ENCODE results near the gene YJEFN3. TPM values are rescaled to one million over a fixed set of nuclear protein-coding genes. Genes with fewer than 3 reads are reported as not detected.

Gene YJEFN3
- total and polyA plus RNA-seq, 8 donors = 0.43 to 117 (median 3.3) TPM

GRCh38 chr19:19539698-19540063, 11.0 kb downstream of the YJEFN3 start:
- intact Hi-C loops (cut with DNase I; ENCODE audit: low total_unique reads) = loop anchor here (5.0 to 10.0 kb wide), 2 partner anchors 103 to 415 kb away; partner anchors contain the start of gene GMIP
- H3K27ac ChIP-seq = no peak overlapping the region
- peaks cover 0 to 6% (median 2%) of the 10 kb centered on the region in 4 donors for H3K36me3 ChIP-seq
- TF ChIP-seq CTCF (IDR thresholded peaks at IDR 0.05) = no peak
- TF ChIP-seq POLR2A (IDR thresholded peaks at IDR 0.05) = no peak
- no peak for TF ChIP-seq EP300 (IDR thresholded peaks at IDR 0.05)
- TF ChIP-seq POLR2AphosphoS5 (IDR thresholded peaks at IDR 0.05) = no peak
- WGBS, 5 donors = 32 to 39% (median 36%) methylated on average over 8 to 19 of the region's 19 CpGs
- H3K9me3 ChIP-seq = peaks cover 0 to 9% (median 0%) of the 10 kb centered on the region in 4 donors
- no peak overlapping the region for H3K4me3 ChIP-seq
- no peak for DNase-seq
- H3K27me3 ChIP-seq = peaks cover 16 to 90% (median 54%) of the 10 kb centered on the region in 3 donors
- H3K4me1 ChIP-seq = peaks cover 24 to 47% (median 42%) of the 10 kb centered on the region in 4 donors

GRCh38 chr19:19540064-19540714, 11.5 kb downstream of the YJEFN3 start:
- peaks cover 0 to 9% (median 0%) of the 10 kb centered on the region in 4 donors for H3K9me3 ChIP-seq
- H3K4me3 ChIP-seq = peak overlapping the region; percentile 23 to 42 (median 25)
- peaks cover 16 to 95% (median 54%) of the 10 kb centered on the region in 3 donors for H3K27me3 ChIP-seq
- H3K27ac ChIP-seq = no peak overlapping the region
- peak; percentile 69 to 92 for DNase-seq
- intact Hi-C loops (cut with DNase I; ENCODE audit: low total_unique reads) = no loop called here
- 16 to 32% (median 19%) methylated on average over 52 to 74 of the region's 74 CpGs for WGBS, 5 donors
- TF ChIP-seq POLR2AphosphoS5 (IDR thresholded peaks at IDR 0.05) = no peak
- peaks cover 0 to 6% (median 2%) of the 10 kb centered on the region in 4 donors for H3K36me3 ChIP-seq
- H3K4me1 ChIP-seq = peaks cover 24 to 47% (median 42%) of the 10 kb centered on the region in 4 donors

GRCh38 chr19:19540715-19541515, 12.2 kb downstream of the YJEFN3 start:
- H3K9me3 ChIP-seq = peaks cover 0 to 9% (median 0%) of the 10 kb centered on the region in 4 donors
- intact Hi-C loops (cut with DNase I; ENCODE audit: low total_unique reads) = no loop called here
- WGBS, 5 donors = 2 to 6% (median 4%) methylated on average over 26 to 45 of the region's 45 CpGs
- DNase-seq = peak; percentile 68 to 80
- peaks cover 24 to 47% (median 42%) of the 10 kb centered on the region in 4 donors for H3K4me1 ChIP-seq
- TF ChIP-seq POLR2AphosphoS5 (IDR thresholded peaks at IDR 0.05) = no peak
- H3K4me3 ChIP-seq = peak overlapping the region; percentile 23 to 42 (median 25)
- H3K27me3 ChIP-seq = peaks cover 16 to 98% (median 54%) of the 10 kb centered on the region in 3 donors
- no peaks in the 10 kb centered on the region for H3K36me3 ChIP-seq
- no peak overlapping the region for H3K27ac ChIP-seq

- Histone ChIP-seq H3K4me1 (peaks cover 24 to 50% (median 44%) of the 10 kb centered on the region in 4 donors), H3K4me3 (no peak overlapping the region), H3K36me3 (no peaks in the 10 kb centered on the region), H3K27ac (no peak overlapping the region), H3K9me3 (peaks cover 0 to 9% (median 0%) of the 10 kb centered on the region in 4 donors), H3K27me3 (peaks cover 16 to 100% (median 54%) of the 10 kb centered on the region in 3 donors)
- no peak for DNase-seq
- TF ChIP-seq POLR2A (IDR thresholded peaks at IDR 0.05) = no peak
- no peak for TF ChIP-seq POLR2AphosphoS5 (IDR thresholded peaks at IDR 0.05)
- no peak for TF ChIP-seq CTCF (IDR thresholded peaks at IDR 0.05)
- no peak for TF ChIP-seq EP300 (IDR thresholded peaks at IDR 0.05)
- intact Hi-C loops (cut with DNase I; ENCODE audit: low total_unique reads) = no loop called here
- WGBS, 5 donors = 63 to 83% (median 80%) methylated on average over 10 to 16 of the region's 16 CpGs
Measured at GRCh38 chr19:19541616-19542015, 12.9 kb downstream of the YJEFN3 start.

GRCh38 chr19:19542507-19542906, 13.8 kb downstream of the YJEFN3 start:
- DNase-seq = no peak
- H3K36me3 ChIP-seq = no peaks in the 10 kb centered on the region
- no peak for TF ChIP-seq EP300 (IDR thresholded peaks at IDR 0.05)
- no peak for TF ChIP-seq POLR2A (IDR thresholded peaks at IDR 0.05)
- no peak for TF ChIP-seq CTCF (IDR thresholded peaks at IDR 0.05)
- TF ChIP-seq POLR2AphosphoS5 (IDR thresholded peaks at IDR 0.05) = no peak
- intact Hi-C loops (cut with DNase I; ENCODE audit: low total_unique reads) = no loop called here
- 71 to 88% (median 83%) methylated on average over 11 to 12 of the region's 12 CpGs for WGBS, 5 donors
- H3K9me3 ChIP-seq = peaks cover 0 to 9% (median 0%) of the 10 kb centered on the region in 4 donors
- no peak overlapping the region for H3K27ac ChIP-seq
- H3K27me3 ChIP-seq = peaks cover 16 to 100% (median 47%) of the 10 kb centered on the region in 3 donors
- peaks cover 24 to 47% (median 41%) of the 10 kb centered on the region in 4 donors for H3K4me1 ChIP-seq
- no peak overlapping the region for H3K4me3 ChIP-seq
